HepG2 (cell line): Measurements from ENCODE around the gene MADCAM1. TPM values are rescaled to one million over a fixed set of nuclear protein-coding genes. Genes with fewer than 3 reads are reported as not detected.

Experiments used
- ATAC-seq: fragments of 200-7000 bp; cut with Tn5 transposase; 3 replicates; pipeline ENCODE4 v1.9.1; 2020; ENCODE audit warnings: mild to moderate bottlenecking, moderate library complexity
- BruUV-seq: library from RNA; stranded (reverse); fragments of 400-500 nt; replicated peaks from 2 replicates; lab custom pipeline; 2021; lab: Mats Ljungman, UMichigan
- CTCF ChIA-PET: fragments of 300-600 bp; formaldehyde crosslinking; extraction: SDS; loops from one replicate; lab custom pipeline; 2021; ENCODE audit warnings: low total read pairs, inconsistent platforms, low intra/inter-chr PET ratio; lab: Yijun Ruan, JAX
- POLR2A ChIA-PET: fragments of 350-600 bp; sonication (Branson Sonifier 250); formaldehyde crosslinking; loops from one replicate; lab custom pipeline; 2020; ENCODE audit warnings: antibody characterized with exemption, inconsistent platforms; lab: Yijun Ruan, JAX
- DNase-seq: peaks from one replicate; pipeline ENCODE4 v3.0.0-alpha.2; 2015; ENCODE audit warnings: low spot score
- FAIRE-seq: peaks from 3 replicates; lab custom pipeline; 2011; peaks lifted over from hg19 to GRCh38; lab: Jason Lieb, UNC
- H2AFZ ChIP-seq: one replicate; pipeline ENCODE4 v1.6.1; 2011; ENCODE audit warnings: low read length, inconsistent platforms
- H3K27ac ChIP-seq: fragments of 300-600 bp; 3 replicates; pipeline ENCODE4 v1.8.0; 2011; ENCODE audit warnings: mixed run types, mild to moderate bottlenecking, mixed read lengths, low read length, inconsistent platforms; ENCODE audit not compliant: insufficient read depth; ENCODE audit errors: extremely low read length
- H3K27me3 ChIP-seq, 2 experiments: fragments of 200-600 bp in 1 of 2; 2 replicates in 1 of 2; 3 replicates in 1 of 2; pipeline versions ENCODE4 v1.6.0 to v1.8.0; 2011; ENCODE audit warnings: low read length in 2 of 2, mild to moderate bottlenecking in 2 of 2, moderate library complexity in 2 of 2, inconsistent platforms in 1 of 2; ENCODE audit not compliant: insufficient read depth in 2 of 2, control insufficient read depth in 1 of 2
- H3K36me3 ChIP-seq, 2 experiments: fragments of 200-600 bp in 1 of 2; replicated peaks in 1 of 2; 2 replicates in 1 of 2; 3 replicates in 1 of 2; pipeline versions ENCODE4 v1.5.1 to v1.8.0; 2011; ENCODE audit warnings: low read length in 2 of 2, inconsistent platforms in 1 of 2; ENCODE audit not compliant: insufficient read depth in 2 of 2, control insufficient read depth in 1 of 2
- H3K4me1 ChIP-seq: 2 replicates; pipeline ENCODE4 v1.5.1; 2012; ENCODE audit warnings: low read length, inconsistent platforms; ENCODE audit not compliant: insufficient read depth
- H3K4me2 ChIP-seq: 2 replicates; pipeline ENCODE4 v1.6.0; 2011; ENCODE audit warnings: low read depth, low read length, inconsistent platforms
- H3K4me3 ChIP-seq, 3 experiments: fragments of 200-600 bp in 1 of 3; sonication (generic), shearing (Covaris generic) in 1 of 3; replicated peaks in 1 of 3; 2 replicates each; pipeline ENCODE4 v1.5.1; 2011 to 2016; ENCODE audit warnings: low read length in 3 of 3, inconsistent platforms in 2 of 3, low read depth in 2 of 3, mild to moderate bottlenecking in 2 of 3, control low read depth in 1 of 3, mixed read lengths in 1 of 3; ENCODE audit not compliant: insufficient read depth in 1 of 3
- H3K79me2 ChIP-seq: one replicate; pipeline ENCODE4 v1.6.1; 2011; ENCODE audit warnings: low read length, inconsistent platforms; ENCODE audit not compliant: insufficient read depth
- H3K9ac ChIP-seq: 2 replicates; pipeline ENCODE4 v1.6.0; 2011; ENCODE audit warnings: mild to moderate bottlenecking, low read depth, low read length, inconsistent platforms; ENCODE audit not compliant: insufficient read depth
- H3K9me3 ChIP-seq: 2 replicates; pipeline ENCODE4 v1.5.1; 2012; ENCODE audit warnings: mild to moderate bottlenecking, low read length
- H4K20me1 ChIP-seq: 2 replicates; pipeline ENCODE4 v1.6.0; 2011; ENCODE audit warnings: inconsistent platforms, mild to moderate bottlenecking, low read length, moderate library complexity; ENCODE audit not compliant: insufficient read depth
- HCFC1 ChIP-seq: fragments of 150-350 bp; IDR thresholded peaks from 2 replicates; pipeline ENCODE4 v1.6.1; 2014; ENCODE audit warnings: low read depth, low read length
- IKZF4 ChIP-seq: sonication (generic); formaldehyde crosslinking; IDR thresholded peaks from 2 replicates; pipeline ENCODE4 v1.5.1; 2020; ENCODE audit warnings: borderline replicate concordance, mild to moderate bottlenecking, low read depth, missing genetic modification reagents; ENCODE audit errors: not compliant biosample characterization
- RXRA ChIP-seq: sonication (generic); formaldehyde crosslinking; IDR thresholded peaks from 2 replicates; pipeline ENCODE4 v1.5.1; 2020; ENCODE audit warnings: missing genetic modification reagents
- TOE1 ChIP-seq: sonication (generic); formaldehyde crosslinking; IDR thresholded peaks from 2 replicates; pipeline ENCODE4 v1.4.0; 2020; ENCODE audit warnings: mild to moderate bottlenecking, missing genetic modification reagents
- ZFX ChIP-seq: sonication (generic); formaldehyde crosslinking; IDR thresholded peaks from 2 replicates; pipeline ENCODE4 v1.4.0; 2020; ENCODE audit warnings: mild to moderate bottlenecking, low read depth, missing genetic modification reagents, moderate library complexity
- ZNF547 ChIP-seq: sonication (generic); formaldehyde crosslinking; IDR thresholded peaks from 2 replicates; pipeline ENCODE4 v1.5.1; 2020; ENCODE audit warnings: mild to moderate bottlenecking, missing genetic modification reagents
- ZNF605 ChIP-seq: sonication (generic); formaldehyde crosslinking; IDR thresholded peaks from 2 replicates; pipeline ENCODE4 v1.8.0; 2022; ENCODE audit warnings: mild to moderate bottlenecking, missing genetic modification reagents
- WGBS: methylation state at CpG from one replicate; pipeline ENCODE4 v1.1.6; 2017; ENCODE audit warnings: low lambda C conversion rate; 5-methylcytosine and 5-hydroxymethylcytosine counted together
- in situ Hi-C: cut with HindIII; loops from 2 replicates; pipeline ENCODE4 v1.10.0; 2017; ENCODE audit warnings: low pct_unique_long_range_greater_than_20kb; ENCODE audit not compliant: extremely low pct_ligation_motif_present
- intact Hi-C: fragments of 100-400 bp; cut with micrococcal nuclease; formaldehyde crosslinking; loops from one replicate; pipeline ENCODE4 v1.10.0; 2022; ENCODE audit not compliant: unreplicated experiment
- polyA plus RNA-seq, 8 experiments: library from polyadenylated mRNA; depleted of rRNA in 3 of 8; stranded (reverse) in 7 of 8; unstranded in 1 of 8; fragments of >200 nt; fragmentation: Illumina TruSeq in 4 of 8; extraction: Trizol in 4 of 8; gene quantifications; 2 replicates each; pipeline versions ENCODE4 v1.2.1 to v1.2.3, GENCODE V29; 2011 to 2016; ENCODE audit warnings: low read depth in 4 of 8, missing spikeins in 1 of 8, mixed read lengths in 1 of 8; ENCODE audit not compliant: insufficient read depth in 1 of 8
- total RNA-seq, 5 experiments: library from RNA; depleted of rRNA; stranded (reverse); fragments of >200 nt; fragmentation: Illumina TruSeq; extraction: Trizol; gene quantifications; 2 replicates each; pipeline ENCODE4 v1.2.3, GENCODE V29; 2016; ENCODE audit warnings: low read depth in 1 of 5
- TF ChIP-seq, protein P1 (sequence below): sonication (generic); formaldehyde crosslinking; IDR thresholded peaks from 2 replicates; pipeline ENCODE4 v1.5.1; 2020; ENCODE audit warnings: missing genetic modification reagents, mild to moderate bottlenecking, borderline replicate concordance
- TF ChIP-seq, protein P2 (sequence below): sonication (generic); formaldehyde crosslinking; IDR thresholded peaks from 2 replicates; pipeline ENCODE4 v1.5.1; 2020; ENCODE audit warnings: mild to moderate bottlenecking, missing genetic modification reagents, moderate library complexity
- TF ChIP-seq, protein P3 (sequence below): sonication (generic); formaldehyde crosslinking; IDR thresholded peaks from 2 replicates; pipeline ENCODE4 v1.4.0; 2020; ENCODE audit warnings: mild to moderate bottlenecking, missing genetic modification reagents

MADCAM1 gene
- total and polyA plus RNA-seq, 2 of the 13 experiments (the other 11 are each of a cell fraction or from before 2014, with no cell fraction given) = 0.29 to 0.33 TPM

DNA sequence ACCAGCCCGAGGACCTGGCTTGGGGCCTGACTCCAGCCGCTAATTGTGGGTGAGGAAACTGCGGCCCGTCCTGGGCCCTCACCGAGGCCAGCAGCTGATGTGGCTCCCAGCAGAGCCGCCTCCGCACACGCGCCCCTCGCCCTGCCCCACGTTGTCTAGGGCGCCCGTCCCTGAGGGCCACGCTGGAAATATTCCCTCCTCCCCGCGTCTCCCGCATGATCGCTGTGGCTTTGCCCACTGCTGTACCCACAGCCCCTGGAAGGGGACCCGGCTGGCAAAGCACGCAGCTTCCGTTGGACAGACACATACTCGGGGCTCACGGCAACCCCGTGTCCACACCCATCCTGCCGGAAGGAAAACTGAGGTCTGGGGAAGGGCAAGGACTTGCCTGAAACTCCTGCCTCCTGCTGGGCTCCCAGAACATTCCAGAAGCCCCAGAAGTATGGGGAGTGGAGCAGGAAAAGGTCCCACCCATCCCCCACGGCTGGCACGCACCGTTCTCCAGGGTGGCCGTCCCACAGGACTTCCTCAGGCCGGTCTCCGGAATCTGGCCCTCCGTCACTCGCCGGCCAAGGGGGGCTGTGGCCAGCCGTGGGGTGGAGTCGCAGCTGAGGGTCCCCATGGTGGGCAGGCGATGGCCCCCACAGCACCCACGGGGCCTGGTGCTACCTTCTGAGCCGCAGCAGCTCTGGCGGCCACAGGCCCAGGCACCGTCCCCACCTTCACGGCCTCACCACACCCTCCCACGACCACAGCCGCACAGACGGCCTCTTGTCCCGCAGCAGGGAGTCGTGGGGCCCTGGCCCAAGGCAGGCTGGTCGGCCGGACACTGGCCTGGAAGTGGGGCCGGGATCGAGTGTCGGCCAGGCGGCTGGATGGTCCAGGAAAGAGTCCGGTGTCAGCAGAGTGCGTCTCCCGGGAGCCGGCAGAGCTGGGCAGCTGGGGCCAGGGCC is 21.9 kb upstream of the MADCAM1 start:
- no peak overlapping the region for H2AFZ ChIP-seq
- BruUV-seq = no TSS peak
- no peaks in the 10 kb centered on the region for H4K20me1 ChIP-seq
- FAIRE-seq (no peak), ATAC-seq (peak; percentile 68), DNase-seq (no peak)
- H3K4me1 ChIP-seq = no peaks in the 10 kb centered on the region
- ChIA-PET CTCF (no interaction called here), POLR2A (no interaction called here)
- no peak overlapping the region for H3K27ac ChIP-seq
- H3K9ac ChIP-seq = no peak overlapping the region
- no peaks in the 10 kb centered on the region for H3K9me3 ChIP-seq
- TF ChIP-seq HCFC1 (no peak), IKZF4 (no peak), RXRA (CRISPR knock-in tag) (no peak), TOE1 (CRISPR knock-in tag) (no peak), ZNF547 (CRISPR knock-in tag) (peak; percentile 56; the same call in 1 of the 2 replicates), ZNF605 (CRISPR knock-in tag) (no peak), ZFX (0 out of 2 replicates have a peak, but pooled peaks have one; percentile 17)
- TF ChIP-seq, protein P1, sequence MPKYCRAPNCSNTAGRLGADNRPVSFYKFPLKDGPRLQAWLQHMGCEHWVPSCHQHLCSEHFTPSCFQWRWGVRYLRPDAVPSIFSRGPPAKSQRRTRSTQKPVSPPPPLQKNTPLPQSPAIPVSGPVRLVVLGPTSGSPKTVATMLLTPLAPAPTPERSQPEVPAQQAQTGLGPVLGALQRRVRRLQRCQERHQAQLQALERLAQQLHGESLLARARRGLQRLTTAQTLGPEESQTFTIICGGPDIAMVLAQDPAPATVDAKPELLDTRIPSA (CRISPR knock-in tag) = 0 out of 2 replicates have a peak, but pooled peaks have one; percentile 27
- TF ChIP-seq, protein P2, sequence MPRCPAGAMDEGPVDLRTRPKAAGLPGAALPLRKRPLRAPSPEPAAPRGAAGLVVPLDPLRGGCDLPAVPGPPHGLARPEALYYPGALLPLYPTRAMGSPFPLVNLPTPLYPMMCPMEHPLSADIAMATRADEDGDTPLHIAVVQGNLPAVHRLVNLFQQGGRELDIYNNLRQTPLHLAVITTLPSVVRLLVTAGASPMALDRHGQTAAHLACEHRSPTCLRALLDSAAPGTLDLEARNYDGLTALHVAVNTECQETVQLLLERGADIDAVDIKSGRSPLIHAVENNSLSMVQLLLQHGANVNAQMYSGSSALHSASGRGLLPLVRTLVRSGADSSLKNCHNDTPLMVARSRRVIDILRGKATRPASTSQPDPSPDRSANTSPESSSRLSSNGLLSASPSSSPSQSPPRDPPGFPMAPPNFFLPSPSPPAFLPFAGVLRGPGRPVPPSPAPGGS (CRISPR knock-in tag) = 0 out of 2 replicates have a peak, but pooled peaks have one; percentile 38
- TF ChIP-seq, protein P3, sequence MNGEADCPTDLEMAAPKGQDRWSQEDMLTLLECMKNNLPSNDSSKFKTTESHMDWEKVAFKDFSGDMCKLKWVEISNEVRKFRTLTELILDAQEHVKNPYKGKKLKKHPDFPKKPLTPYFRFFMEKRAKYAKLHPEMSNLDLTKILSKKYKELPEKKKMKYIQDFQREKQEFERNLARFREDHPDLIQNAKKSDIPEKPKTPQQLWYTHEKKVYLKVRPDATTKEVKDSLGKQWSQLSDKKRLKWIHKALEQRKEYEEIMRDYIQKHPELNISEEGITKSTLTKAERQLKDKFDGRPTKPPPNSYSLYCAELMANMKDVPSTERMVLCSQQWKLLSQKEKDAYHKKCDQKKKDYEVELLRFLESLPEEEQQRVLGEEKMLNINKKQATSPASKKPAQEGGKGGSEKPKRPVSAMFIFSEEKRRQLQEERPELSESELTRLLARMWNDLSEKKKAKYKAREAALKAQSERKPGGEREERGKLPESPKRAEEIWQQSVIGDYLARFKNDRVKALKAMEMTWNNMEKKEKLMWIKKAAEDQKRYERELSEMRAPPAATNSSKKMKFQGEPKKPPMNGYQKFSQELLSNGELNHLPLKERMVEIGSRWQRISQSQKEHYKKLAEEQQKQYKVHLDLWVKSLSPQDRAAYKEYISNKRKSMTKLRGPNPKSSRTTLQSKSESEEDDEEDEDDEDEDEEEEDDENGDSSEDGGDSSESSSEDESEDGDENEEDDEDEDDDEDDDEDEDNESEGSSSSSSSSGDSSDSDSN (CRISPR knock-in tag) = peak; percentile 47; the same call in 1 of the 2 replicates
- WGBS = 67% methylated on average over 22 of the region's 57 CpGs
- intact Hi-C loops (no loop called here), in situ Hi-C loops (no loop called here)
- no peak overlapping the region for H3K4me2 ChIP-seq
- H3K4me3 ChIP-seq = no peak overlapping the region
- H3K79me2 ChIP-seq = no peaks in the 10 kb centered on the region
- no peaks in the 10 kb centered on the region for H3K36me3 ChIP-seq
- peaks cover 5 to 31% of the 10 kb centered on the region in 2 experiments; a peak in 4 of 5 replicates for H3K27me3 ChIP-seq
